ENCODE data around the gene POFUT2. TPM values are rescaled to one million over a fixed set of nuclear protein-coding genes. Genes with fewer than 3 reads are reported as not detected.

Gene POFUT2
- total and polyA plus RNA-seq, 2 donors from 2014 or later, result 18.3 to 30.2 TPM

DNA sequence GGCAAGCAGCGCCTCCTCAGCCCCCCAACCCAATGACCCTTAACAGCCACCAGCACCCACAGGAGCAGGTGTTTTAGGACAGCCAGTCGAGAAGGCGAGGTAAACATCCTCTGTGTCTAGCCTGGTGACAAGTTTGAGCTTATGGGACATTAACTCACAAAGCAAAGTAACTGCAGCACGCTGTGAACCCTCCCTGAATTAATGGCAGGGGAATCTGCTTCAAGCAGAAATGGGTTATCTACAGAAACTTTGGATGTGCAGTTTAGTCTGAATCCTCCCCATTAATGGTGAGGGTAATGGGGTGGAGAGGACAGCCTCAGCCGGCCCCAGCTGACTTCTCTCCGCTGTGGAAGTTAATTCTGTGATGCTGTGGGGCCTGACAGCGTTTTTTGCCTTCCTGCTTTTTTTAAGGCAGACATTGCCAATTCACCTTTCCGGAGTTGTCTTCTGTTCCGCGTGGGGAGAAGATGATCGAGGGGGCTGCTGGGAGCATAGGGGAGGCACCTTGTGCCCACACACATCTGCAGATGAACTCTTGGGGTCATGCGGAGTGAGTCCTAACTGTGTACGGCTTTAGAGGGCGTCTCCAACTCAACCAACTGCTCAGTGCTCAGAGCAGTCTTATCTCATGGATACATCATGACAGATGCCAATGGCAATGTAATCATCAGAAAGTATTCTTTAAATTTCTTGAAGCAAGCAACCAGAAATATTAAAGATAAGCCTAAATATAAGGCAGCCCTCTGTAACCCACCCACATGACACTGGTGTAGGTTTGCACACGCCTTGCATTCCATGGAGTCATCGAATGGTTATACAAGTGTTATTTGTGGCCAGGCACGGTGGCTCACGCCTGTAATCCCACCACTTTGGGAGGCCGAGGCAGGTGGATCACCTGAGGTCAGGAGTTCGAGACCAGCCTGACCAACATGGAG lies 41.0 kb downstream of the POFUT2 start:
- Histone ChIP-seq H3K9ac (ENCODE audit: low read length in 3 of 3) (no peak overlapping the region), H3K27ac (ENCODE audit: low read depth in 2 of 2, low read length in 2 of 2) (no peak overlapping the region), H3K4me3 (ENCODE audit: low read length in 3 of 3) (no peak overlapping the region), H3K27me3 (ENCODE audit: control insufficient read depth, insufficient read depth, low read length) (no peaks in the 10 kb centered on the region), H3K9me3 (ENCODE audit: control insufficient read depth in 2 of 3, insufficient read depth in 1 of 3, low read length in 3 of 3) (peaks cover 0 to 19% (median 6%) of the 10 kb centered on the region in 3 donors), H3K4me1 (ENCODE audit: control insufficient read depth in 2 of 3, insufficient read depth in 2 of 3, low read depth in 1 of 3, low read length in 3 of 3) (no peaks in the 10 kb centered on the region), H3K36me3 (ENCODE audit: control insufficient read depth in 2 of 3, insufficient read depth in 3 of 3, low read length in 3 of 3) (no peaks in the 10 kb centered on the region)
- DNase-seq, result peak in 2 of 5 donors; percentile 25 to 29
- intact Hi-C loops (cut with DNase I), result no loop called here
- FAIRE-seq, result no peak
- TF ChIP-seq, protein P1, sequence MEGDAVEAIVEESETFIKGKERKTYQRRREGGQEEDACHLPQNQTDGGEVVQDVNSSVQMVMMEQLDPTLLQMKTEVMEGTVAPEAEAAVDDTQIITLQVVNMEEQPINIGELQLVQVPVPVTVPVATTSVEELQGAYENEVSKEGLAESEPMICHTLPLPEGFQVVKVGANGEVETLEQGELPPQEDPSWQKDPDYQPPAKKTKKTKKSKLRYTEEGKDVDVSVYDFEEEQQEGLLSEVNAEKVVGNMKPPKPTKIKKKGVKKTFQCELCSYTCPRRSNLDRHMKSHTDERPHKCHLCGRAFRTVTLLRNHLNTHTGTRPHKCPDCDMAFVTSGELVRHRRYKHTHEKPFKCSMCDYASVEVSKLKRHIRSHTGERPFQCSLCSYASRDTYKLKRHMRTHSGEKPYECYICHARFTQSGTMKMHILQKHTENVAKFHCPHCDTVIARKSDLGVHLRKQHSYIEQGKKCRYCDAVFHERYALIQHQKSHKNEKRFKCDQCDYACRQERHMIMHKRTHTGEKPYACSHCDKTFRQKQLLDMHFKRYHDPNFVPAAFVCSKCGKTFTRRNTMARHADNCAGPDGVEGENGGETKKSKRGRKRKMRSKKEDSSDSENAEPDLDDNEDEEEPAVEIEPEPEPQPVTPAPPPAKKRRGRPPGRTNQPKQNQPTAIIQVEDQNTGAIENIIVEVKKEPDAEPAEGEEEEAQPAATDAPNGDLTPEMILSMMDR (IDR thresholded peaks at IDR 0.05; ENCODE audit: borderline replicate concordance, extremely low read depth, insufficient read depth), result no peak

DNA sequence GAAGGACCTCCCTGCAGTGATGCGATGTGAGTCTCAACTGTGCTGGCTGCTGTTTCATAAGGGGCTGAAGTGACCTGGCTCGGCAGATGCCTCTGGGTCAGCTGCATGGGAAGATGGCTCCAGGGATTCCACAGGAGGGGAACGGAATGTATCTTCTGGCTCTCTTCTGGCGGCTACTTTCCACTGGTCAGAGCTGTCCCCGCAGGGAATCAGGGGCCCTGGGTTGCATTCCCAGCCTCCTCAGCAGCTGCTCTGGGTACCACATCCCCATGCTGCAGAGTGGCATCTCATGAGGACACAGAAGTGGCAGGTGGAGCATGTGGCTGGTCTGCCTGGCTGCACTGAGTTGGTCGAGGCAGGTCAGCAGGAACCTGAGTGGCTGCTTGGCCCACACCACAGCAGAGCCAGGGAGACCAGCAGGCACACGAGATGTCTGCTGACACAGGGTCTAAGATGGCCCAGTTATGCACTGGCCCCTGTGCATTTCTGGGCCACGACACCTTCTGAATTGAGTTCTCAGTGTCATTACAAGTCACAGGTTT lies 42.8 kb downstream of the POFUT2 start:
- H3K36me3 ChIP-seq (ENCODE audit: control insufficient read depth in 2 of 3, insufficient read depth in 3 of 3, low read length in 3 of 3), result no peaks in the 10 kb centered on the region
- H3K4me1 ChIP-seq (ENCODE audit: control insufficient read depth in 2 of 3, insufficient read depth in 2 of 3, low read depth in 1 of 3, low read length in 3 of 3), result no peaks in the 10 kb centered on the region
- H3K27me3 ChIP-seq (ENCODE audit: control insufficient read depth, insufficient read depth, low read length), result no peaks in the 10 kb centered on the region
- DNase-seq (no peak), FAIRE-seq (no peak)
- H3K4me3 ChIP-seq (ENCODE audit: low read length in 3 of 3), result no peak overlapping the region
- no peak overlapping the region for H3K27ac ChIP-seq (ENCODE audit: low read depth in 2 of 2, low read length in 2 of 2)
- intact Hi-C loops (cut with DNase I), result no loop called here
- TF ChIP-seq, protein P1 (IDR thresholded peaks at IDR 0.05; ENCODE audit: borderline replicate concordance, extremely low read depth, insufficient read depth), result no peak
- no peak overlapping the region for H3K9ac ChIP-seq (ENCODE audit: low read length in 3 of 3)
- peaks cover 0 to 26% (median 8%) of the 10 kb centered on the region in 3 donors for H3K9me3 ChIP-seq (ENCODE audit: control insufficient read depth in 2 of 3, insufficient read depth in 1 of 3, low read length in 3 of 3)

DNA sequence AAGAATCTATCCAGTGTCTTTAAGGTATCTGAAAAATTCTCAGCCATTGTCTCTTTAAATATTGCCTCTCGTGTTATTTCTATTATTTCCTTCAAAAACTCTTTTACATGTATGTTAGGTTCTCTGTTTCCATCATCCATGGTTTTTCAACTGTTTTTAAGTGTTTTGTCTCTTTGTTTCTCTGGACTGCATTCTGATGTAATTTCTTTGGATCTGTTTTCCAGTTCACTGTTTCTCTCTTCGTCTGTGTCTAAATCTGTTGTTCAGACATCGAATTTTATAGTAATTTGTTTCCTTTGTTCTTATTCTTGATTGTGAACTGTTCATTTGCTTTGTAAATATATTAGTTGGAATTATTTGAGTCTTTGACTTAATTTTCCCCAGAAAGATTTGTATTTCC lies 44.1 kb downstream of the POFUT2 start:
- no peak for FAIRE-seq
- no peak for DNase-seq
- no peak overlapping the region for H3K9ac ChIP-seq (ENCODE audit: low read length in 3 of 3)
- no peak overlapping the region for H3K27ac ChIP-seq (ENCODE audit: low read depth in 2 of 2, low read length in 2 of 2)
- peaks cover 0 to 26% (median 8%) of the 10 kb centered on the region in 3 donors for H3K9me3 ChIP-seq (ENCODE audit: control insufficient read depth in 2 of 3, insufficient read depth in 1 of 3, low read length in 3 of 3)
- H3K36me3 ChIP-seq (ENCODE audit: control insufficient read depth in 2 of 3, insufficient read depth in 3 of 3, low read length in 3 of 3), result no peaks in the 10 kb centered on the region
- no peaks in the 10 kb centered on the region for H3K4me1 ChIP-seq (ENCODE audit: control insufficient read depth in 2 of 3, insufficient read depth in 2 of 3, low read depth in 1 of 3, low read length in 3 of 3)
- no peaks in the 10 kb centered on the region for H3K27me3 ChIP-seq (ENCODE audit: control insufficient read depth, insufficient read depth, low read length)
- no peak overlapping the region for H3K4me3 ChIP-seq (ENCODE audit: low read length in 3 of 3)
- intact Hi-C loops (cut with DNase I), result no loop called here
- TF ChIP-seq, protein P1 (IDR thresholded peaks at IDR 0.05; ENCODE audit: borderline replicate concordance, extremely low read depth, insufficient read depth), result no peak
